SIG-M5 treated with dmso at 0.1 percent for 504 hours (cell line): ENCODE measurements around the gene G0S2.

ENCODE experiments used
- DNase-seq: peaks from one replicate; lab custom pipeline; 2025; ENCODE audit not compliant: unreplicated experiment; lab: John Stamatoyannopoulos, UW

Gene G0S2

GRCh38 chr1:209674957-209675564 lies at the start of gene G0S2:
G0S2 (plus strand) TSS chr1:209675412; CDS start chr1:209675685, 273 bp downstream.
- DNase-seq: no peak

GRCh38 chr1:209625791-209626285 lies 49.4 kb upstream of the G0S2 start:
- no peak for DNase-seq

GRCh38 chr1:209626346-209627026 lies 48.7 kb upstream of the G0S2 start:
- no peak for DNase-seq

GRCh38 chr1:209627027-209627731 lies 48.0 kb upstream of the G0S2 start:
- DNase-seq: no peak

- DNase-seq: peak; percentile 48
These were observed 47.4 kb upstream of the G0S2 start for GRCh38 chr1:209627732-209628196.

- DNase-seq: no peak
These were observed 46.5 kb upstream of the G0S2 start for GRCh38 chr1:209628618-209629299.

GRCh38 chr1:209629621-209630382 lies 45.4 kb upstream of the G0S2 start:
- no peak for DNase-seq

GRCh38 chr1:209630383-209631225 lies 44.6 kb upstream of the G0S2 start:
- DNase-seq: no peak

GRCh38 chr1:209633335-209633997 lies 41.7 kb upstream of the G0S2 start:
- peak; percentile 67 for DNase-seq

GRCh38 chr1:209634005-209634737 lies 41.0 kb upstream of the G0S2 start:
- no peak for DNase-seq

- no peak for DNase-seq
These were observed 39.4 kb upstream of the G0S2 start for GRCh38 chr1:209635850-209636249.

- no peak for DNase-seq
These were observed 33.4 kb upstream of the G0S2 start for GRCh38 chr1:209641832-209642172.

- DNase-seq: no peak
These were observed 32.4 kb upstream of the G0S2 start for GRCh38 chr1:209642816-209643215.

GRCh38 chr1:209643285-209644020 lies 31.8 kb upstream of the G0S2 start:
- no peak for DNase-seq

GRCh38 chr1:209645574-209646452 lies 29.4 kb upstream of the G0S2 start:
- DNase-seq: no peak

- no peak for DNase-seq
These were observed 28.7 kb upstream of the G0S2 start for GRCh38 chr1:209646558-209646957.

- no peak for DNase-seq
These were observed 28.1 kb upstream of the G0S2 start for GRCh38 chr1:209647156-209647555.
